HG03135 (cell line): ENCODE data around the gene LUC7L.
"Not testable (repeated sequence)": the region's sequence is repeated elsewhere in the genome, so short reads cannot be mapped to it uniquely, and the experiment has no call there.

ENCODE experiments used
- ATAC-seq: cut with Tn5 transposase; IDR thresholded peaks from one replicate; pipeline ENCODE4 v1.9.1; 2021; ENCODE audit warnings: mild to moderate bottlenecking, moderate library complexity; ENCODE audit not compliant: unreplicated experiment

The LUC7L gene

GRCh38 chr16:264440-264951 lies 35.2 kb upstream of the LUC7L start:
- ATAC-seq: no peak

DNA sequence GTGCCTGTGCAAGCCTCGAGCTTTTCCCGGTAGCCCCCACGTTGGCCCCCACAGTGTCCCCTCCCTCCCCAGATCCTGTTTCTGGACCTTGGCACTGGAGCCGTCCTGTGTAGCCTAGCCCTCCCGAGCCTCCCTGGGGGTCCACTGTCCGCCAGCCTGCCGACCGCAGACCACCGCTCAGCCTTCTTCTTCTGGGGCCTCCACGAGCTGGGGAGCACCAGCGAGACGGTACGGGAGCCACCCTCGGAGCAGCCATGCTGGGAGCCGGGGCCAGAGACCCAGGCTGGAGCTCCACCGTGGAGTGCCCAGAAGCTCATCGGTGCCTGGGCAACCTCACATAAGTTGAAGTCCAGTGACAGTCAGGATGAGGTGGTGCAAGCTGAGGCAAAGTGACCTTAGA lies 34.7 kb upstream of the LUC7L start:
- no peak for ATAC-seq

GRCh38 chr16:263182-263774 lies 34.0 kb upstream of the LUC7L start:
- no peak for ATAC-seq

GRCh38 chr16:262121-262745 lies 33.0 kb upstream of the LUC7L start:
- ATAC-seq: no peak

- no peak for ATAC-seq
These were observed 31.9 kb upstream of the LUC7L start for GRCh38 chr16:261031-261691.

DNA sequence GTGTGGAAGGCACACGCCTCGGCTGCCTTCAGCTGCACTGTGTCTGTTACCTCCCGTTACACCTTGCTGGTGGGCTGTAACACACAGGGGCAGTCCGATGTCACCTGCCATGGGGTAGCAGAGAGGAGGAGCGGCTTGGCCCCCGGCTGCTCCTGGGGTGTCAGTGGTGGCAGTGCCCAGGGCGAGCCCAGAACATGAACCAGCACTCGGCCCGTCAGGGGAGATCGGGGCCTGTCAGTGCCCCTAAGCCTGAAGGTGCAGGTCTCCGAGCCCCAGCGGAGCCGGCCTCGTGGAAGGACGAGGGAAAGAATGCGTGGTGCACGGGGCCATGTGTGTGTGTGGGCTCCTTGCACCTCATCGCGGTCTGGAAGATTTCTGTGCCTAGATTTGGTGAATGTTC lies 31.1 kb upstream of the LUC7L start:
- ATAC-seq: no peak

GRCh38 chr16:259814-260253 lies 30.6 kb upstream of the LUC7L start:
- no peak for ATAC-seq

DNA sequence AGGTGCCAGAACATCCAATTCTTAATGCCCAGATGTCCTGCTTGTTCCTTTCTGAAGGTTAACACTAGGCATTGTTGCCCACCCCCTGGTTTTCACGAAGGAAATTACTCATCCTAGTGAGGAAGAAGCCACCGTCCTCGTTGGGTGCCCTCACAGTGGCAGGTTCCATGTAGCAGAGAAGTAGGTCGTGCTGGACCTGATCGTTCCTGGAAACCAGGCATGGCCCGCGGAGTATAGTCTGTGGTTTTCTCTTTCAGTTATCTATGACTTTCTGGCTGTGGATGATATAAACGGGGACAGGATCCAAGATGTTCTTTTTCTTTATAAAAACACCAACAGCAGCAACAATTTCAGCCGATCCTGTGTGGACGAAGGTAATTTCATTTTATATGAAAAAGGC lies 30.0 kb upstream of the LUC7L start:
- ATAC-seq: no peak

- not testable (repeated sequence) for ATAC-seq
These were observed 28.8 kb upstream of the LUC7L start for GRCh38 chr16:258091-258490.

DNA sequence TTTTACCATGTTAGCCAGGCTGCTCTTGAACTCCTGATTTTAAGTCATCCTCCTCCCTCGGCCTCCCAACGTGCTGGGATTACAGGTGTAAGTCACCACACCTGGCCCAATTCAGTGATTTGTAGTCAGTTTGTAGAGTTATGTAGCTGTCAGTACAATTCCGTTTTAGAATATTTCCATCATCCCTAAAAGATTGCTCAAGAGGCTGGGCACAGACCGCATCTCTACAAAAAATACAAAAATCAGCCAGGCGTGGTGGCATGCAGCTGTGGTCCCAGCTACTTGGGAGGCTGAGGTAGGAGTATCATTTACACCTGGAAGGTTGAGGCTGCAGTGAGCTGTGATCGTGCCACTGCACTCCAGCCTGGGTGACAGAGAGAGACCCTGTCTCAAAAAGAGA lies 25.9 kb upstream of the LUC7L start:
- no peak for ATAC-seq

- ATAC-seq: no peak
These were observed 25.2 kb upstream of the LUC7L start for GRCh38 chr16:254461-254860.

- ATAC-seq: no peak
These were observed 24.6 kb upstream of the LUC7L start for GRCh38 chr16:253833-254232.

- no peak for ATAC-seq
These were observed 23.4 kb upstream of the LUC7L start for GRCh38 chr16:252366-253337.

- ATAC-seq: no peak
These were observed 20.2 kb upstream of the LUC7L start for GRCh38 chr16:249431-249830.

GRCh38 chr16:247027-247426 lies 17.8 kb upstream of the LUC7L start:
- ATAC-seq: no peak

DNA sequence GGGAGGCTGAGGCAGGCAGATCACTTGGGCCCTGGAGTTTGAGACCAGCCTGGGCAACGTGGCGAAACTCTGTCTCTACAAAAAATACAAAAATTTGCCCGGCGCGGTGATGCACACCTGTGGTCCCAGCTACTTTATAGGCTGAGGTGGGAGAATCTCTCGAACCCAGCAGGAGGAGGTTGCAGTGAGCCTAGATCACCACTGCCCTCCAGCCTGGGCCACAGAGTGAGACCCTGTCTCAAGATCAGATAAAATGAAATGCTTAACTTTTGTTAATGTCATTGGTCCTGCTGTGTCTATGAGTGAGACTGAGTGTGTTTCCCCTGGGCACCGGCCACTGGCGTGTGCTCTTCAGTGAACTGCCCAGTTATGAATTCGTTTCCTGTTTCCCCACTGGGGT lies 15.9 kb upstream of the LUC7L start:
- ATAC-seq: no peak

- ATAC-seq: no peak
These were observed 14.1 kb upstream of the LUC7L start for GRCh38 chr16:243348-243747.

GRCh38 chr16:242281-242680 lies 13.0 kb upstream of the LUC7L start:
- ATAC-seq: no peak

GRCh38 chr16:240559-240958 lies 11.3 kb upstream of the LUC7L start:
- ATAC-seq: no peak

GRCh38 chr16:239948-240277 lies 10.7 kb upstream of the LUC7L start:
- no peak for ATAC-seq
